Astrocyte (in vitro differentiated cells and primary cell): ENCODE data around the gene ALMS1.

ENCODE experiments used
- CTCF ChIP-seq: IDR thresholded peaks from 2 replicates; pipeline ENCODE4 v1.5.1; 2011; ENCODE audit warnings: low read depth, mild to moderate bottlenecking, inconsistent platforms, low read length, moderate library complexity; ENCODE audit not compliant: insufficient read depth
- EZH2 ChIP-seq: IDR thresholded peaks from 2 replicates; pipeline ENCODE4 v1.6.1; 2012; ENCODE audit warnings: mild to moderate bottlenecking, low read length, inconsistent platforms; ENCODE audit not compliant: insufficient read depth

- TF ChIP-seq CTCF (no peak), EZH2 (no peak)
These were observed 12.3 kb upstream of the ALMS1 start for GRCh38 chr2:73373344-73373743.
